Vagina (tissue), 2 donors: ENCODE results near the gene IL17RE. TPM values are rescaled to one million over a fixed set of nuclear protein-coding genes. Genes with fewer than 3 reads are reported as not detected.

Source experiments
- DNase-seq, 2 donors: peaks; one replicate each; pipeline ENCODE4 v3.0.0-alpha.2; 2017; ENCODE audit errors: extremely low spot score in 2 of 2
- H3K27ac ChIP-seq: fragments of 200-600 bp; sonication (generic); one replicate; pipeline ENCODE4 v1.5.1; 2019
- H3K27me3 ChIP-seq: fragments of 200-600 bp; sonication (generic); one replicate; pipeline ENCODE4 v1.5.1; 2019
- H3K36me3 ChIP-seq, 2 donors: fragments of 200-600 bp; sonication (generic); one replicate each; pipeline ENCODE4 v1.5.1; 2017 to 2019
- H3K4me1 ChIP-seq: fragments of 200-600 bp; sonication (generic); one replicate; pipeline ENCODE4 v1.5.1; 2019
- H3K4me3 ChIP-seq, 2 donors: fragments of 200-600 bp; sonication (generic); 1 replicate in 1 of 2; 2 replicates in 1 of 2; pipeline ENCODE4 v1.5.1; 2016 to 2019
- H3K9me3 ChIP-seq: fragments of 200-600 bp; sonication (generic); one replicate; pipeline ENCODE4 v1.5.1; 2019
- CTCF ChIP-seq, 3 experiments: fragments of 450-650 bp in 2 of 3; fragments of 200-600 bp in 1 of 3; sonication (generic) in 1 of 3; IDR thresholded peaks; one replicate each; pipeline ENCODE4 v1.5.1; 2017 to 2019; ENCODE audit warnings: antibody characterized with exemption in 3 of 3, mild to moderate bottlenecking in 2 of 3, moderate library complexity in 2 of 3
- POLR2A ChIP-seq, 2 donors: fragments of 450-650 bp; IDR thresholded peaks; one replicate each; pipeline ENCODE4 v1.6.1; 2017; ENCODE audit warnings: antibody characterized with exemption in 2 of 2, mild to moderate bottlenecking in 2 of 2, moderate library complexity in 2 of 2
- POLR2AphosphoS5 ChIP-seq, 2 donors: sonication (generic); formaldehyde crosslinking; IDR thresholded peaks; one replicate each; pipeline ENCODE4 v1.9.0; 2017; ENCODE audit warnings: antibody characterized with exemption in 2 of 2, mild to moderate bottlenecking in 2 of 2, low read depth in 1 of 2; ENCODE audit not compliant: insufficient read depth in 1 of 2
- intact Hi-C: fragments of 100-400 bp; cut with DNase I; formaldehyde crosslinking; loops from one replicate; pipeline ENCODE4 v1.15.1; 2023
- total RNA-seq: library from RNA; depleted of rRNA; stranded (reverse); fragments of >200 nt; gene quantifications from one replicate; pipeline ENCODE4 v1.2.3, GENCODE V29; 2016

IL17RE gene
- total RNA-seq, 1 donor from 2014 or later: 15.2 TPM

GRCh38 chr3:9947025-9947995, 44.7 kb downstream of the IL17RE start:
- peak overlapping the region; percentile 88 for H3K27ac ChIP-seq
- no peaks in the 10 kb centered on the region for H3K27me3 ChIP-seq
- no peaks in the 10 kb centered on the region for H3K9me3 ChIP-seq
- DNase-seq: no peak
- peak overlapping the region; percentile 59 to 60 for H3K4me3 ChIP-seq
- TF ChIP-seq CTCF (IDR thresholded peaks at IDR 0.05) (no peak), POLR2AphosphoS5 (IDR thresholded peaks at IDR 0.05; ENCODE audit: insufficient read depth in 1 of 2, low read depth in 1 of 2) (no peak), POLR2A (IDR thresholded peaks at IDR 0.05) (no peak)
- peaks cover 0 to 12% of the 10 kb centered on the region in 2 donors for H3K36me3 ChIP-seq
- H3K4me1 ChIP-seq: peaks cover 36% of the 10 kb centered on the region
- intact Hi-C loops: no loop called here

GRCh38 chr3:9948586-9948985, 45.9 kb downstream of the IL17RE start:
- no peak for TF ChIP-seq CTCF (IDR thresholded peaks at IDR 0.05)
- no peak for TF ChIP-seq POLR2A (IDR thresholded peaks at IDR 0.05)
- TF ChIP-seq POLR2AphosphoS5 (IDR thresholded peaks at IDR 0.05; ENCODE audit: insufficient read depth in 1 of 2, low read depth in 1 of 2): no peak
- H3K9me3 ChIP-seq: no peaks in the 10 kb centered on the region
- H3K27me3 ChIP-seq: no peaks in the 10 kb centered on the region
- DNase-seq: no peak
- intact Hi-C loops: no loop called here
- H3K4me1 ChIP-seq: peaks cover 36% of the 10 kb centered on the region
- no peak overlapping the region for H3K27ac ChIP-seq
- no peak overlapping the region for H3K4me3 ChIP-seq
- H3K36me3 ChIP-seq: no peaks in the 10 kb centered on the region

GRCh38 chr3:9949115-9949514, 46.5 kb downstream of the IL17RE start:
- H3K9me3 ChIP-seq: no peaks in the 10 kb centered on the region
- intact Hi-C loops: no loop called here
- H3K27me3 ChIP-seq: no peaks in the 10 kb centered on the region
- peaks cover 36% of the 10 kb centered on the region for H3K4me1 ChIP-seq
- no peak overlapping the region for H3K27ac ChIP-seq
- no peaks in the 10 kb centered on the region for H3K36me3 ChIP-seq
- H3K4me3 ChIP-seq: no peak overlapping the region
- no peak for TF ChIP-seq POLR2A (IDR thresholded peaks at IDR 0.05)
- no peak for TF ChIP-seq CTCF (IDR thresholded peaks at IDR 0.05)
- TF ChIP-seq POLR2AphosphoS5 (IDR thresholded peaks at IDR 0.05; ENCODE audit: insufficient read depth in 1 of 2, low read depth in 1 of 2): no peak
- no peak for DNase-seq

- Histone ChIP-seq H3K4me1 (peaks cover 36% of the 10 kb centered on the region), H3K27me3 (no peaks in the 10 kb centered on the region), H3K4me3 (no peak overlapping the region), H3K9me3 (no peaks in the 10 kb centered on the region), H3K27ac (no peak overlapping the region), H3K36me3 (no peaks in the 10 kb centered on the region)
- intact Hi-C loops: no loop called here
- TF ChIP-seq POLR2AphosphoS5 (IDR thresholded peaks at IDR 0.05; ENCODE audit: insufficient read depth in 1 of 2, low read depth in 1 of 2) (no peak), POLR2A (IDR thresholded peaks at IDR 0.05) (no peak), CTCF (IDR thresholded peaks at IDR 0.05) (no peak)
- DNase-seq: no peak
These were observed 47.0 kb downstream of the IL17RE start for GRCh38 chr3:9949626-9950025.

GRCh38 chr3:9951126-9951525, 48.5 kb downstream of the IL17RE start:
- H3K36me3 ChIP-seq: no peaks in the 10 kb centered on the region
- no peaks in the 10 kb centered on the region for H3K27me3 ChIP-seq
- peak overlapping the region in 1 of 2 donors; percentile 53 for H3K4me3 ChIP-seq
- TF ChIP-seq CTCF (IDR thresholded peaks at IDR 0.05) (no peak), POLR2AphosphoS5 (IDR thresholded peaks at IDR 0.05; ENCODE audit: insufficient read depth in 1 of 2, low read depth in 1 of 2) (no peak), POLR2A (IDR thresholded peaks at IDR 0.05) (no peak)
- H3K9me3 ChIP-seq: no peaks in the 10 kb centered on the region
- H3K27ac ChIP-seq: no peak overlapping the region
- intact Hi-C loops: no loop called here
- DNase-seq: no peak
- peaks cover 27% of the 10 kb centered on the region for H3K4me1 ChIP-seq
